B cell (primary cell): Measurements from ENCODE around the gene HSH2D. TPM values are rescaled to one million over a fixed set of nuclear protein-coding genes. Genes with fewer than 3 reads are reported as not detected.

Source experiments
- ATAC-seq: fragments of 200-7000 bp; cut with Tn5 transposase; one replicate; pipeline ENCODE4 v1.10.0; 2021; ENCODE audit warnings: low read depth, mild to moderate bottlenecking, moderate number of reproducible peaks, moderate library complexity
- CTCF ChIA-PET: fragments of 350-600 bp; sonication (Branson Sonifier 250); formaldehyde crosslinking; loops from one replicate; lab custom pipeline; 2021; ENCODE audit warnings: antibody characterized with exemption, inconsistent platforms; lab: Charles Lee
- POLR2A ChIA-PET: fragments of 350-600 bp; sonication (Branson Sonifier 250); formaldehyde crosslinking; loops from one replicate; lab custom pipeline; 2021; ENCODE audit warnings: antibody characterized with exemption; lab: Charles Lee
- DNase-seq: peaks from one replicate; pipeline ENCODE4 v3.0.0; 2013
- H2AFZ ChIP-seq: 2 replicates; pipeline ENCODE4 v1.6.1; 2012; ENCODE audit warnings: mild to moderate bottlenecking, low read depth, low read length; ENCODE audit not compliant: insufficient read depth, poor library complexity, severe bottlenecking
- H3K27ac ChIP-seq, 2 donors: 1 replicate in 1 of 2; 2 replicates in 1 of 2; pipeline ENCODE4 v1.5.1; 2012 to 2013; ENCODE audit warnings: low read length in 2 of 2, mild to moderate bottlenecking in 2 of 2, moderate library complexity in 1 of 2
- H3K27me3 ChIP-seq, 4 experiments: fragments of 200-600 bp in 1 of 4; sonication (generic) in 1 of 4; replicated peaks in 1 of 4; 1 replicate in 2 of 4; 2 replicates in 2 of 4; pipeline versions ENCODE4 v1.6.1 to v1.7.0; 2013 to 2016; ENCODE audit warnings: low read length in 3 of 4, mild to moderate bottlenecking in 2 of 4, mixed read lengths in 1 of 4, moderate library complexity in 1 of 4; ENCODE audit not compliant: insufficient read depth in 4 of 4, control insufficient read depth in 3 of 4; ENCODE audit errors: control extremely low read depth in 1 of 4
- H3K36me3 ChIP-seq, 2 experiments: replicated peaks in 1 of 2; 1 replicate in 1 of 2; 2 replicates in 1 of 2; pipeline versions ENCODE4 v1.6.1 to v1.7.1; 2013; ENCODE audit warnings: low read length in 1 of 2; ENCODE audit not compliant: insufficient read depth in 2 of 2, control insufficient read depth in 1 of 2; ENCODE audit errors: control extremely low read depth in 1 of 2, extremely low read depth in 1 of 2
- H3K4me1 ChIP-seq, 2 donors: fragments of 200-600 bp in 1 of 2; sonication (generic) in 1 of 2; 1 replicate in 1 of 2; 2 replicates in 1 of 2; pipeline versions ENCODE4 v1.5.1 to v1.6.1; 2013 to 2017; ENCODE audit warnings: low read length in 2 of 2; ENCODE audit not compliant: control insufficient read depth in 2 of 2, insufficient read depth in 2 of 2
- H3K4me2 ChIP-seq: replicated peaks from 2 replicates; pipeline ENCODE3; 2012; ENCODE audit warnings: mild to moderate bottlenecking, low read depth, low read length; ENCODE audit not compliant: poor library complexity, severe bottlenecking
- H3K4me3 ChIP-seq, 5 experiments: fragments of 200-600 bp in 1 of 5; sonication (generic) in 1 of 5; 1 replicate in 3 of 5; 2 replicates in 2 of 5; pipeline versions ENCODE4 v1.5.1 to v1.7.0; 2011 to 2016; ENCODE audit warnings: low read length in 4 of 5, mild to moderate bottlenecking in 4 of 5, low read depth in 2 of 5, control low read depth in 1 of 5, moderate library complexity in 1 of 5; ENCODE audit not compliant: insufficient read depth in 1 of 5; ENCODE audit errors: control extremely low read depth in 1 of 5, extremely low read depth in 1 of 5
- H3K79me2 ChIP-seq: fragments of 200-600 bp; sonication (generic); one replicate; pipeline ENCODE4 v1.6.0; 2016; ENCODE audit warnings: low read length; ENCODE audit not compliant: control insufficient read depth, insufficient read depth
- H3K9ac ChIP-seq: fragments of 200-600 bp; sonication (generic); 2 replicates; pipeline ENCODE4 v1.6.1; 2017; ENCODE audit warnings: mild to moderate bottlenecking, low read length, moderate library complexity
- H3K9me3 ChIP-seq, 3 donors: one replicate each; pipeline versions ENCODE4 v1.6.1 to v1.7.1; 2013; ENCODE audit warnings: low read length in 2 of 3; ENCODE audit not compliant: control insufficient read depth in 2 of 3, insufficient read depth in 1 of 3; ENCODE audit errors: control extremely low read depth in 1 of 3
- H4K20me1 ChIP-seq: 2 replicates; pipeline ENCODE4 v1.6.0; 2012; ENCODE audit warnings: mild to moderate bottlenecking, low read length; ENCODE audit not compliant: insufficient read depth, control insufficient read depth, poor library complexity, severe bottlenecking
- H3K27ac Mint-ChIP-seq: one replicate; pipeline ENCODE4 v1.8.0; 2021; ENCODE audit warnings: mixed read lengths
- H3K27me3 Mint-ChIP-seq: one replicate; pipeline ENCODE4 v1.8.0; 2021; ENCODE audit warnings: mixed read lengths
- H3K4me1 Mint-ChIP-seq: one replicate; pipeline ENCODE4 v1.8.0; 2021; ENCODE audit warnings: mixed read lengths
- H3K4me3 Mint-ChIP-seq: one replicate; pipeline ENCODE4 v1.8.0; 2021; ENCODE audit warnings: mixed read lengths
- H3K9me3 Mint-ChIP-seq: one replicate; pipeline ENCODE4 v1.8.0; 2022; ENCODE audit warnings: mixed read lengths; ENCODE audit not compliant: insufficient read depth
- CTCF ChIP-seq: fragments of 200-600 bp; IDR thresholded peaks from one replicate; pipeline ENCODE4 v1.8.0; 2022; ENCODE audit warnings: antibody characterized with exemption, mild to moderate bottlenecking
- EZH2 ChIP-seq: IDR thresholded peaks from 2 replicates; pipeline ENCODE4 v1.6.1; 2012; ENCODE audit warnings: borderline replicate concordance, low read depth, mild to moderate bottlenecking, moderate library complexity, low read length; ENCODE audit not compliant: insufficient read depth, poor library complexity, severe bottlenecking
- WGBS: methylation state at CpG from one replicate; pipeline ENCODE4 v1.1.5; 2013; ENCODE audit warnings: missing lambda C conversion rate; ENCODE audit not compliant: insufficient coverage; 5-methylcytosine and 5-hydroxymethylcytosine counted together
- intact Hi-C: fragments of 100-400 bp; cut with micrococcal nuclease; formaldehyde crosslinking; loops from one replicate; pipeline ENCODE4 v1.10.0; 2022
- polyA plus RNA-seq: library from polyadenylated mRNA; depleted of rRNA; stranded (reverse); fragments of >200 nt; gene quantifications from 2 replicates; pipeline ENCODE4 v1.2.3, GENCODE V29; 2012
- total RNA-seq, 2 donors: library from RNA; stranded (reverse); fragments of 120-200 nt in 1 of 2; gene quantifications; 1 replicate in 1 of 2; 2 replicates in 1 of 2; pipeline versions ENCODE4 v1.2.3 to v1.2.4, GENCODE V29; 2013 to 2022

Gene HSH2D
- total and polyA plus RNA-seq, 2 donors (not counting 1 experiment from before 2014, with no cell fraction given), result 259 to 299 TPM

- H3K4me1 Mint-ChIP-seq, result peaks cover 25% of the 10 kb centered on the region
- DNase-seq, result no peak
- H3K27me3 Mint-ChIP-seq, result no peaks in the 10 kb centered on the region
- Histone ChIP-seq H3K27ac (peak overlapping the region; percentile 37 to 47), H2AFZ (no peak overlapping the region), H3K4me2 (no peak overlapping the region), H3K27me3 (no peaks in the 10 kb centered on the region), H3K9ac (no peak overlapping the region), H3K36me3 (peaks cover 0 to 26% of the 10 kb centered on the region in 2 experiments), H3K79me2 (peaks cover 8% of the 10 kb centered on the region), H3K9me3 (no peaks in the 10 kb centered on the region), H3K4me1 (peaks cover 17 to 43% of the 10 kb centered on the region in 2 donors), H4K20me1 (no peaks in the 10 kb centered on the region), H3K4me3 (no peak overlapping the region)
- WGBS, result 50% methylated on average over 3 of the region's 3 CpGs
- ChIA-PET POLR2A (no interaction called here), CTCF (interaction anchor here (0.6 to 4.7 kb wide), 4 partner anchors 39 to 76 kb away, joined by 3 to 28 read pairs (median 4); no protein-coding TSS in a partner anchor)
- H3K27ac Mint-ChIP-seq, result peak overlapping the region; percentile 85
- TF ChIP-seq EZH2 (no peak), CTCF (no peak)
- no peak for ATAC-seq
- H3K9me3 Mint-ChIP-seq, result no peaks in the 10 kb centered on the region
- intact Hi-C loops, result no loop called here
- no peak overlapping the region for H3K4me3 Mint-ChIP-seq
These were observed 37.4 kb upstream of the HSH2D start for GRCh38 chr19:16106121-16106520.

- Histone ChIP-seq H4K20me1 (peaks cover 33% of the 10 kb centered on the region), H3K9me3 (no peaks in the 10 kb centered on the region), H3K36me3 (peaks cover 4 to 15% of the 10 kb centered on the region in 2 experiments), H3K4me3 (peak within 1 kb of the TSS; percentile 50 to 99 (median 96)), H3K9ac (peak within 1 kb of the TSS; percentile 99), H2AFZ (peak within 1 kb of the TSS; percentile 91), H3K79me2 (peaks cover 56% of the 10 kb centered on the region), H3K4me2 (peak within 1 kb of the TSS; percentile 98), H3K4me1 (peaks cover 29 to 53% of the 10 kb centered on the region in 2 donors), H3K27me3 (no peaks in the 10 kb centered on the region), H3K27ac (peak within 1 kb of the TSS; percentile 74 to 97)
- peaks cover 42% of the 10 kb centered on the region for H3K4me1 Mint-ChIP-seq
- DNase-seq (peak; percentile 100), ATAC-seq (peak; percentile 88)
- no peak for TF ChIP-seq EZH2
- TF ChIP-seq CTCF, result peak; percentile 91
- H3K9me3 Mint-ChIP-seq, result no peaks in the 10 kb centered on the region
- peak within 1 kb of the TSS; percentile 96 for H3K4me3 Mint-ChIP-seq
- intact Hi-C loops, result loop anchor here (1.0 to 10.0 kb wide), 10 partner anchors 32 to 473 kb away; partner anchors contain the start of genes AP1M1, FAM32A and HSH2D
- ChIA-PET CTCF (interaction anchor here (0.8 to 3.5 kb wide), 22 partner anchors 11 to 482 kb away, joined by 3 to 18 read pairs (median 5); partner anchors contain the start of genes FAM32A and HSH2D), POLR2A (interaction anchor here (0.6 to 3.4 kb wide), 10 partner anchors 31 to 1214 kb away, joined by 3 to 33 read pairs (median 6); partner anchors contain the start of genes FAM32A, HSH2D and TPM4)
- 1% methylated on average over 81 of the region's 81 CpGs for whole genome bisulfite sequencing
- no peaks in the 10 kb centered on the region for H3K27me3 Mint-ChIP-seq
- H3K27ac Mint-ChIP-seq, result peak within 1 kb of the TSS; percentile 95
These were observed 32.2 kb upstream of the HSH2D start, which contains the start of gene RAB8A for GRCh38 chr19:16111160-16111908. Gene RAB8A, plus strand, starts transcription at chr19:16111889. Its CDS starts 13 bp downstream, at chr19:16111902.
